Limb (tissue), 2 donors: ENCODE data around the gene GPR137B.

ENCODE experiments used
- DNase-seq, 2 donors: peaks; one replicate each; pipeline ENCODE4 v3.0.0-alpha.2; 2016; ENCODE audit errors: extremely low spot score in 2 of 2

GPR137B gene

GRCh38 chr1:236114076-236114747, 28.1 kb upstream of the GPR137B start:
- DNase-seq = no peak

- DNase-seq = no peak
These were observed 24.6 kb upstream of the GPR137B start for GRCh38 chr1:236117710-236118109.

GRCh38 chr1:236119943-236120484, 22.3 kb upstream of the GPR137B start:
- no peak for DNase-seq

- no peak for DNase-seq
These were observed 21.6 kb upstream of the GPR137B start for GRCh38 chr1:236120721-236121153.

- DNase-seq = no peak
These were observed 20.2 kb upstream of the GPR137B start for GRCh38 chr1:236122176-236122575.

GRCh38 chr1:236123563-236123962, 18.8 kb upstream of the GPR137B start:
- DNase-seq = no peak

GRCh38 chr1:236124965-236125364, 17.4 kb upstream of the GPR137B start:
- no peak for DNase-seq

GRCh38 chr1:236127045-236127444, 15.3 kb upstream of the GPR137B start:
- DNase-seq = no peak

- DNase-seq = no peak
These were observed 13.6 kb upstream of the GPR137B start for GRCh38 chr1:236128646-236129178.

GRCh38 chr1:236129306-236129705, 13.0 kb upstream of the GPR137B start:
- no peak for DNase-seq

- no peak for DNase-seq
These were observed 12.0 kb upstream of the GPR137B start for GRCh38 chr1:236130372-236130771.

- no peak for DNase-seq
These were observed 10.4 kb upstream of the GPR137B start for GRCh38 chr1:236131916-236132315.

GRCh38 chr1:236132420-236133046, 9.8 kb upstream of the GPR137B start:
- DNase-seq = no peak

GRCh38 chr1:236133339-236133738, 9.0 kb upstream of the GPR137B start:
- no peak for DNase-seq

GRCh38 chr1:236133802-236134201, 8.5 kb upstream of the GPR137B start:
- no peak for DNase-seq

GRCh38 chr1:236137285-236137852, 5.0 kb upstream of the GPR137B start:
- no peak for DNase-seq

GRCh38 chr1:236139495-236139894, 2.8 kb upstream of the GPR137B start:
- DNase-seq = no peak

- no peak for DNase-seq
These were observed 1.5 kb upstream of the GPR137B start for GRCh38 chr1:236140705-236141446.

GRCh38 chr1:236141447-236142252, 689 bp upstream of the GPR137B start:
- peak in 1 of 2 donors; percentile 80 for DNase-seq

- DNase-seq = peak in 1 of 2 donors; percentile 7
These were observed 987 bp downstream of the GPR137B start for GRCh38 chr1:236143104-236143948.
